Fibroblast of lung (primary cell): Measurements from ENCODE around the gene PEX13. TPM values are rescaled to one million over a fixed set of nuclear protein-coding genes. Genes with fewer than 3 reads are reported as not detected.

Experiments used
- DNase-seq, 2 donors: peaks; one replicate each; pipeline versions ENCODE4 v3.0.0 to v3.0.0-alpha.2; 2010; ENCODE audit warnings: low read depth in 2 of 2
- H2AFZ ChIP-seq: 2 replicates; pipeline ENCODE4 v1.5.1; 2012; ENCODE audit warnings: low read length, control low read depth, inconsistent platforms
- H3K27ac ChIP-seq: 2 replicates; pipeline ENCODE4 v1.5.1; 2011; ENCODE audit warnings: low read length, control low read depth; ENCODE audit not compliant: insufficient read depth
- H3K27me3 ChIP-seq: 2 replicates; pipeline ENCODE4 v1.5.1; 2011; ENCODE audit warnings: mild to moderate bottlenecking, low read length; ENCODE audit not compliant: control insufficient read depth, insufficient read depth
- H3K36me3 ChIP-seq: 2 replicates; pipeline ENCODE4 v1.5.1; 2011; ENCODE audit warnings: low read length; ENCODE audit not compliant: control insufficient read depth, insufficient read depth
- H3K4me1 ChIP-seq: 2 replicates; pipeline ENCODE4 v1.5.1; 2011; ENCODE audit warnings: low read length; ENCODE audit not compliant: control insufficient read depth, insufficient read depth; ENCODE audit errors: extremely low read depth
- H3K4me2 ChIP-seq: 2 replicates; pipeline ENCODE4 v1.5.1; 2011; ENCODE audit warnings: low read length, control low read depth; ENCODE audit not compliant: insufficient read depth; ENCODE audit errors: extremely low read depth
- H3K4me3 ChIP-seq, 4 experiments: fragments of 200-600 bp in 1 of 4; sonication (generic) in 1 of 4; replicated peaks in 1 of 4; 2 replicates each; pipeline ENCODE4 v1.5.1; 2011 to 2016; ENCODE audit warnings: low read length in 4 of 4, low read depth in 3 of 4, mild to moderate bottlenecking in 3 of 4, control low read depth in 2 of 4, inconsistent platforms in 1 of 4, mixed read lengths in 1 of 4; ENCODE audit not compliant: insufficient read depth in 1 of 4; ENCODE audit errors: control extremely low read depth in 1 of 4
- H3K79me2 ChIP-seq: 2 replicates; pipeline ENCODE4 v1.5.1; 2012; ENCODE audit warnings: mild to moderate bottlenecking, low read length, inconsistent platforms; ENCODE audit not compliant: control insufficient read depth, insufficient read depth
- H3K9ac ChIP-seq: 2 replicates; pipeline ENCODE4 v1.5.1; 2011; ENCODE audit warnings: mild to moderate bottlenecking, low read length, control low read depth; ENCODE audit not compliant: insufficient read depth
- H3K9me3 ChIP-seq: 2 replicates; pipeline ENCODE4 v1.5.1; 2012; ENCODE audit warnings: low read depth, low read length; ENCODE audit not compliant: control insufficient read depth, insufficient read depth
- H4K20me1 ChIP-seq: 2 replicates; pipeline ENCODE4 v1.5.1; 2011; ENCODE audit warnings: low read length; ENCODE audit not compliant: control insufficient read depth, insufficient read depth; ENCODE audit errors: extremely low read depth
- EZH2 ChIP-seq: IDR thresholded peaks from 2 replicates; pipeline ENCODE4 v1.5.1; 2012; ENCODE audit warnings: low read length, control low read depth, mild to moderate bottlenecking; ENCODE audit errors: missing control alignments
- polyA plus RNA-seq, 2 donors: library from polyadenylated mRNA; depleted of rRNA in 1 of 2; stranded (reverse) in 1 of 2; unstranded in 1 of 2; fragments of >200 nt; gene quantifications; 2 replicates each; pipeline ENCODE4 v1.2.1, GENCODE V29; 2011 to 2012; ENCODE audit warnings: missing spikeins in 1 of 2
- total RNA-seq: library from RNA; depleted of rRNA; stranded (reverse); fragments of >200 nt; gene quantifications from 2 replicates; pipeline ENCODE4 v1.2.1, GENCODE V29; 2014
- TF ChIP-seq, protein P1 (sequence below), 2 donors: IDR thresholded peaks in 1 of 2; conservative IDR thresholded peaks in 1 of 2; 1 replicate in 1 of 2; 2 replicates in 1 of 2; pipeline ENCODE4 v1.5.1; 2011 to 2012; ENCODE audit warnings: low read length in 2 of 2, control low read depth in 1 of 2, inconsistent platforms in 1 of 2, low read depth in 1 of 2, mild to moderate bottlenecking in 1 of 2

The PEX13 gene
- total and polyA plus RNA-seq, 2 donors (not counting 1 experiment from before 2014, with no cell fraction given), result 20.4 to 28.1 TPM

DNA sequence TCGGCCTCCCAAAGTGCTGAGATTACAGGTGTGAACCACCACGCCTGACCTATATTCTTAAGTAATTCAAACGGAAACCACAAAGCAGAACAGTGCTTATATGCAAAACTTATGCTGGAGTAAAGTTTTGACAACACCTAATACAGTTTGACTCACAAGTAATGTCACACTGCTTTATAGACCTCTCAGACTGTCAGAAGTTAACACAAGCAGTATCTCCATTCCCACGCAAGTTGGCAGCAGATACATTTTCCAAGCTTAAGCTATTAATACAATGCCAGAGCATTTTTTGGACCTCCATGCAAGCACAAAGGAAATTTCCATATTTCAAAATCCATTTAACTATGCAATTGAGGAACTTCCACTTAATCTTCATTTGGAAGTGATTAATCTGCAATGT is 27.1 kb downstream of the PEX13 start:
- Histone ChIP-seq H2AFZ (no peak overlapping the region), H3K36me3 (no peaks in the 10 kb centered on the region), H3K27me3 (no peaks in the 10 kb centered on the region), H3K79me2 (no peaks in the 10 kb centered on the region), H3K27ac (no peak overlapping the region), H3K9ac (no peak overlapping the region), H3K4me1 (no peaks in the 10 kb centered on the region), H3K9me3 (no peaks in the 10 kb centered on the region), H4K20me1 (no peaks in the 10 kb centered on the region), H3K4me3 (no peak overlapping the region), H3K4me2 (no peak overlapping the region)
- TF ChIP-seq, protein P1, sequence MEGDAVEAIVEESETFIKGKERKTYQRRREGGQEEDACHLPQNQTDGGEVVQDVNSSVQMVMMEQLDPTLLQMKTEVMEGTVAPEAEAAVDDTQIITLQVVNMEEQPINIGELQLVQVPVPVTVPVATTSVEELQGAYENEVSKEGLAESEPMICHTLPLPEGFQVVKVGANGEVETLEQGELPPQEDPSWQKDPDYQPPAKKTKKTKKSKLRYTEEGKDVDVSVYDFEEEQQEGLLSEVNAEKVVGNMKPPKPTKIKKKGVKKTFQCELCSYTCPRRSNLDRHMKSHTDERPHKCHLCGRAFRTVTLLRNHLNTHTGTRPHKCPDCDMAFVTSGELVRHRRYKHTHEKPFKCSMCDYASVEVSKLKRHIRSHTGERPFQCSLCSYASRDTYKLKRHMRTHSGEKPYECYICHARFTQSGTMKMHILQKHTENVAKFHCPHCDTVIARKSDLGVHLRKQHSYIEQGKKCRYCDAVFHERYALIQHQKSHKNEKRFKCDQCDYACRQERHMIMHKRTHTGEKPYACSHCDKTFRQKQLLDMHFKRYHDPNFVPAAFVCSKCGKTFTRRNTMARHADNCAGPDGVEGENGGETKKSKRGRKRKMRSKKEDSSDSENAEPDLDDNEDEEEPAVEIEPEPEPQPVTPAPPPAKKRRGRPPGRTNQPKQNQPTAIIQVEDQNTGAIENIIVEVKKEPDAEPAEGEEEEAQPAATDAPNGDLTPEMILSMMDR (conservative IDR thresholded peaks at IDR 0.05 in 1 of 2, IDR thresholded peaks at IDR 0.05 in 1 of 2; ENCODE audit: low read depth in 1 of 2, low read length in 2 of 2), result no peak
- no peak for TF ChIP-seq EZH2
- no peak for DNase-seq

DNA sequence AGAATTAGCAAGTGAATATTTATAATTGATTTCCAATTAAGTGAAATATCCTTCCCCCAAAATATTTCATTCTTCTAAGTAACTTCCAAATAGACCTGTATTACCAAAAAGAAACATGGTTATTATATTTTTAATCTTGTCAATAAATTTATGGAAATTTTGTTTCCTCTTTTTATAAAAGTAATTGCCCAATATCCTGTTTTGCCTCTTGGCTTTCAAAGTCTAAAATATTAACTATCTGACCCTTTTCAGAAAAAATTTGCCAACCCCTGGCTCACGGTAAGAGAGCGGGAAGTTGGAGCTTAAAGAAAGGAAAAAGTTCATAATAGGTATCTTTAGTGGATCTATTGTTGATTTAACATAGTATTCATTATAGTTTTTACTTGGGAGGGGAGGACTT is 27.7 kb downstream of the PEX13 start:
- no peak for DNase-seq
- Histone ChIP-seq H3K36me3 (no peaks in the 10 kb centered on the region), H2AFZ (no peak overlapping the region), H3K4me2 (no peak overlapping the region), H3K79me2 (no peaks in the 10 kb centered on the region), H3K4me3 (no peak overlapping the region), H3K4me1 (no peaks in the 10 kb centered on the region), H3K9ac (no peak overlapping the region), H4K20me1 (no peaks in the 10 kb centered on the region), H3K9me3 (no peaks in the 10 kb centered on the region), H3K27ac (no peak overlapping the region), H3K27me3 (no peaks in the 10 kb centered on the region)
- TF ChIP-seq, protein P1 (conservative IDR thresholded peaks at IDR 0.05 in 1 of 2, IDR thresholded peaks at IDR 0.05 in 1 of 2; ENCODE audit: low read depth in 1 of 2, low read length in 2 of 2), result no peak
- no peak for TF ChIP-seq EZH2

- H3K36me3 ChIP-seq, result no peaks in the 10 kb centered on the region
- no peaks in the 10 kb centered on the region for H3K27me3 ChIP-seq
- H3K79me2 ChIP-seq, result no peaks in the 10 kb centered on the region
- no peak overlapping the region for H3K27ac ChIP-seq
- TF ChIP-seq, protein P1 (conservative IDR thresholded peaks at IDR 0.05 in 1 of 2, IDR thresholded peaks at IDR 0.05 in 1 of 2; ENCODE audit: low read depth in 1 of 2, low read length in 2 of 2), result no peak
- no peak for TF ChIP-seq EZH2
- H4K20me1 ChIP-seq, result no peaks in the 10 kb centered on the region
- H3K9ac ChIP-seq, result no peak overlapping the region
- H3K9me3 ChIP-seq, result no peaks in the 10 kb centered on the region
- H3K4me2 ChIP-seq, result no peak overlapping the region
- H3K4me3 ChIP-seq, result no peak overlapping the region
- no peaks in the 10 kb centered on the region for H3K4me1 ChIP-seq
- H2AFZ ChIP-seq, result no peak overlapping the region
- DNase-seq, result peak; percentile 3 to 32
Measured at GRCh38 chr2:61045999-61046398, 28.5 kb downstream of the PEX13 start.
